Psoas muscle (tissue), 8 donors: ENCODE data around the gene MTMR10. TPM values are rescaled to one million over a fixed set of nuclear protein-coding genes. Genes with fewer than 3 reads are reported as not detected.
A peak's percentile ranks its signal among the peaks of the same experiment; 100 is the strongest.

Experiments used
- ATAC-seq, 4 donors: fragments of 200-7000 bp; cut with Tn5 transposase; one replicate each; pipeline ENCODE4 v1.9.1; 2020; ENCODE audit warnings: moderate library complexity in 3 of 4, mild to moderate bottlenecking in 2 of 4
- DNase-seq, 2 donors: peaks; one replicate each; pipeline ENCODE4 v3.0.0-alpha.2; 2020
- H3K27ac ChIP-seq: fragments of 200-600 bp; one replicate; pipeline ENCODE4 v1.8.0; 2022
- H3K27me3 ChIP-seq, 3 donors: fragments of 200-600 bp in 1 of 3; one replicate each; pipeline versions ENCODE4 v1.6.1 to v1.8.0; 2013 to 2022; ENCODE audit warnings: low read length in 2 of 3, mild to moderate bottlenecking in 2 of 3, moderate library complexity in 1 of 3; ENCODE audit not compliant: insufficient read depth in 3 of 3
- H3K36me3 ChIP-seq, 2 donors: fragments of 200-600 bp in 1 of 2; one replicate each; pipeline versions ENCODE4 v1.6.1 to v1.8.0; 2013 to 2022; ENCODE audit warnings: low read depth in 1 of 2, mild to moderate bottlenecking in 1 of 2, moderate library complexity in 1 of 2; ENCODE audit not compliant: insufficient read depth in 1 of 2
- H3K4me1 ChIP-seq: fragments of 200-600 bp; one replicate; pipeline ENCODE4 v1.8.0; 2022
- H3K4me3 ChIP-seq: fragments of 200-600 bp; one replicate; pipeline ENCODE4 v1.8.0; 2022; ENCODE audit warnings: mild to moderate bottlenecking
- H3K9me3 ChIP-seq: fragments of 200-600 bp; one replicate; pipeline ENCODE4 v1.8.0; 2022
- CTCF ChIP-seq: fragments of 200-600 bp; IDR thresholded peaks from one replicate; pipeline ENCODE4 v1.8.0; 2022; ENCODE audit warnings: antibody characterized with exemption
- WGBS, 3 donors: extraction: QIAGEN DNeasy Blood & Tissue Kit; methylation state at CpG; one replicate each; pipeline versions ENCODE4 v1.1.6 to v1.1.7; 2013; 5-methylcytosine and 5-hydroxymethylcytosine counted together
- intact Hi-C, 2 donors: fragments of 100-400 bp; cut with DNase I; formaldehyde crosslinking; loops; one replicate each; pipeline versions ENCODE4 v1.11.0 to v1.14.2; 2022
- polyA plus RNA-seq, 3 donors: library from polyadenylated mRNA; stranded (reverse); fragments of 200-250 nt; gene quantifications; one replicate each; pipeline ENCODE4 v1.2.3, GENCODE V29; 2013
- total RNA-seq, 4 donors: library from RNA; stranded (reverse); fragmentation: NEBNext Ultra II Directional in 2 of 4; extraction: Animal tissue kit (Norgen Biotek cat#: 25700) in 2 of 4; gene quantifications; one replicate each; pipeline versions ENCODE4 v1.2.1 to v1.2.4, GENCODE V29; 2021 to 2023
- donor health status: healthy with polysubstance abuse.
- donor health status: DM: no; HTN: no; CAD: no; lungs with moderate emphysema.
- donor health status: Bipolar disorder and iron deficiency.
- donor health status: healthy.
- donor health status: DM: yes; HTN: yes; CAD: no.
- donor health status: DM: no; HTN: no; CAD: no.
- donor health status: DM: no; HTN: no; CAD: no.
- donor health status: DM: yes; HTN: yes; CAD: no.

MTMR10 gene
- total and polyA plus RNA-seq, 7 donors, result 15.0 to 52.3 (median 28.0) TPM

- H3K9me3 ChIP-seq, result no peaks in the 10 kb centered on the region
- WGBS, 3 donors, result 52 to 69% (median 56%) methylated on average over 5 of the region's 5 CpGs
- H3K4me1 ChIP-seq, result peaks cover 50% of the 10 kb centered on the region
- peaks cover 0 to 90% of the 10 kb centered on the region in 2 donors for H3K36me3 ChIP-seq
- H3K27me3 ChIP-seq, result no peaks in the 10 kb centered on the region
- no peak for ATAC-seq
- DNase-seq, result no peak
- H3K27ac ChIP-seq, result peak overlapping the region; percentile 72
- no peak overlapping the region for H3K4me3 ChIP-seq
- intact Hi-C loops, result loop anchor here in 1 of 2 donors (2.0 to 5.0 kb wide), 2 partner anchors 42 to 71 kb away; partner anchors contain the start of gene MTMR10
- TF ChIP-seq CTCF, result no peak
Measured at GRCh38 chr15:30919877-30920550, 71.4 kb downstream of the MTMR10 start.

GRCh38 chr15:30918366-30918765 lies 73.1 kb downstream of the MTMR10 start:
- Histone ChIP-seq H3K4me1 (peaks cover 36% of the 10 kb centered on the region), H3K36me3 (peaks cover 0 to 91% of the 10 kb centered on the region in 2 donors), H3K9me3 (no peaks in the 10 kb centered on the region), H3K27ac (no peak overlapping the region), H3K27me3 (no peaks in the 10 kb centered on the region), H3K4me3 (no peak overlapping the region)
- WGBS, 3 donors, result 69 to 85% (median 76%) methylated on average over 5 of the region's 5 CpGs
- intact Hi-C loops, result no loop called here
- TF ChIP-seq CTCF, result no peak
- DNase-seq (no peak), ATAC-seq (no peak)

GRCh38 chr15:30917675-30918074 lies 73.8 kb downstream of the MTMR10 start:
- H3K27me3 ChIP-seq, result no peaks in the 10 kb centered on the region
- no peak overlapping the region for H3K4me3 ChIP-seq
- H3K4me1 ChIP-seq, result peaks cover 29% of the 10 kb centered on the region
- peaks cover 0 to 94% of the 10 kb centered on the region in 2 donors for H3K36me3 ChIP-seq
- H3K27ac ChIP-seq, result no peak overlapping the region
- H3K9me3 ChIP-seq, result no peaks in the 10 kb centered on the region
- ATAC-seq (no peak), DNase-seq (no peak)
- WGBS, 3 donors, result 91 to 97% (median 92%) methylated on average over 1 of the region's 1 CpG
- TF ChIP-seq CTCF, result no peak
- intact Hi-C loops, result no loop called here

- ATAC-seq (no peak), DNase-seq (no peak)
- Histone ChIP-seq H3K9me3 (no peaks in the 10 kb centered on the region), H3K36me3 (peaks cover 0 to 94% of the 10 kb centered on the region in 2 donors), H3K27me3 (no peaks in the 10 kb centered on the region), H3K4me1 (peaks cover 23% of the 10 kb centered on the region), H3K4me3 (no peak overlapping the region), H3K27ac (no peak overlapping the region)
- intact Hi-C loops, result no loop called here
- TF ChIP-seq CTCF, result no peak
- 74 to 91% (median 86%) methylated on average over 6 of the region's 6 CpGs for WGBS, 3 donors
Measured at GRCh38 chr15:30917013-30917412, 74.4 kb downstream of the MTMR10 start.

GRCh38 chr15:30913761-30914160 lies 77.7 kb downstream of the MTMR10 start:
- TF ChIP-seq CTCF, result no peak
- ATAC-seq (no peak), DNase-seq (no peak)
- no peaks in the 10 kb centered on the region for H3K27me3 ChIP-seq
- H3K4me1 ChIP-seq, result no peaks in the 10 kb centered on the region
- no peaks in the 10 kb centered on the region for H3K9me3 ChIP-seq
- 96 to 97% (median 97%) methylated on average over 9 of the region's 9 CpGs for WGBS, 3 donors
- H3K27ac ChIP-seq, result no peak overlapping the region
- peaks cover 3 to 98% of the 10 kb centered on the region in 2 donors for H3K36me3 ChIP-seq
- H3K4me3 ChIP-seq, result no peak overlapping the region
- intact Hi-C loops, result no loop called here
